Lung (tissue), 12 donors: ENCODE measurements around the gene MAP3K2. TPM values are rescaled to one million over a fixed set of nuclear protein-coding genes. Genes with fewer than 3 reads are reported as not detected.

Experiments used
- ATAC-seq: fragments of 200-7000 bp; cut with Tn5 transposase; one replicate; pipeline ENCODE4 v1.9.1; 2020; ENCODE audit warnings: moderate number of reproducible peaks; ENCODE audit not compliant: insufficient read depth, low FRiP score
- DNase-seq, 3 donors: peaks; one replicate each; pipeline ENCODE4 v3.0.0-alpha.2; 2013 to 2017
- H3K27ac ChIP-seq, 2 donors: one replicate each; pipeline ENCODE4 v1.5.1; 2013; ENCODE audit warnings: mild to moderate bottlenecking in 2 of 2, moderate library complexity in 2 of 2, control low read depth in 1 of 2, inconsistent platforms in 1 of 2, low read depth in 1 of 2, low read length in 1 of 2
- H3K27me3 ChIP-seq, 3 donors: one replicate each; pipeline ENCODE4 v1.5.1; 2013; ENCODE audit warnings: low read length in 2 of 3; ENCODE audit not compliant: control insufficient read depth in 3 of 3, insufficient read depth in 3 of 3
- H3K36me3 ChIP-seq, 4 donors: one replicate each; pipeline ENCODE4 v1.5.1; 2013; ENCODE audit warnings: low read length in 4 of 4, mild to moderate bottlenecking in 1 of 4, moderate library complexity in 1 of 4; ENCODE audit not compliant: control insufficient read depth in 4 of 4, insufficient read depth in 4 of 4
- H3K4me1 ChIP-seq, 5 donors: one replicate each; pipeline ENCODE4 v1.5.1; 2013; ENCODE audit warnings: low read length in 5 of 5, mild to moderate bottlenecking in 2 of 5, moderate library complexity in 1 of 5; ENCODE audit not compliant: control insufficient read depth in 5 of 5, insufficient read depth in 5 of 5
- H3K4me3 ChIP-seq: one replicate; pipeline ENCODE4 v1.5.1; 2013; ENCODE audit warnings: mild to moderate bottlenecking, control low read depth, moderate library complexity
- H3K9ac ChIP-seq, 2 donors: one replicate each; pipeline ENCODE4 v1.5.1; 2013; ENCODE audit warnings: low read length in 2 of 2, control low read depth in 1 of 2; ENCODE audit not compliant: insufficient read depth in 1 of 2
- H3K9me3 ChIP-seq, 4 donors: one replicate each; pipeline ENCODE4 v1.5.1; 2013; ENCODE audit warnings: low read length in 3 of 4, mild to moderate bottlenecking in 1 of 4, moderate library complexity in 1 of 4; ENCODE audit not compliant: control insufficient read depth in 4 of 4, insufficient read depth in 3 of 4
- WGBS, 2 donors: extraction: QIAGEN DNeasy Blood & Tissue Kit; methylation state at CpG; one replicate each; pipeline ENCODE4 v1.1.7; 2013; 5-methylcytosine and 5-hydroxymethylcytosine counted together
- polyA plus RNA-seq, 2 donors: library from polyadenylated mRNA; stranded (reverse); fragments of 200-250 nt; gene quantifications; one replicate each; pipeline ENCODE4 v1.2.1, GENCODE V29; 2013
- total RNA-seq, 2 donors: library from RNA; depleted of rRNA in 1 of 2; stranded (reverse); fragments of >200 nt in 1 of 2; gene quantifications; one replicate each; pipeline ENCODE4 v1.2.1, GENCODE V29; 2014 to 2021
- TF ChIP-seq, protein P1 (sequence below): IDR thresholded peaks from 2 replicates; pipeline ENCODE4 v1.5.1; 2012; ENCODE audit warnings: mild to moderate bottlenecking; ENCODE audit errors: control extremely low read depth, extremely low read depth
- donor health status: control.
- donor health status: control.
- donor health status: Bipolar disorder and iron deficiency.
- donor health status: healthy.
- donor health status: DM: yes; HTN: yes; CAD: no.

MAP3K2 gene
- total and polyA plus RNA-seq, 4 donors: 8.1 to 81.0 (median 30.8) TPM

DNA sequence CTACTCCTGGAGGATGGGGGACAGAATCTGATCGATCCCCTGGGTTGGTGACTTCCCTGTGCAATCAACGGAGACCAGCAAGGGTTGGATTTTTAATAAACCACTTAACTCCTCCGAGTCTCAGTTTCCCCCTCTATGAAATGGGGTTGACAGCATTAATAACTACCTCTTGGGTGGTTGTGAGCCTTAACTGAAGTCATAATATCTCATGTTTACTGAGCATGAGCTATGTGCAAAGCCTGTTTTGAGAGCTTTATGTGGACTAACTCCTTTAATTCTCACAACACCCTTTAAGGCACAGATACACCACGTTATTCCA lies 31.3 kb upstream of the MAP3K2 start:
- WGBS, 2 donors: 91 to 94% methylated on average over 4 of the region's 4 CpGs
- H3K27me3 ChIP-seq: peaks cover 0 to 21% (median 0%) of the 10 kb centered on the region in 3 donors
- ATAC-seq (no peak), DNase-seq (no peak)
- TF ChIP-seq, protein P1, sequence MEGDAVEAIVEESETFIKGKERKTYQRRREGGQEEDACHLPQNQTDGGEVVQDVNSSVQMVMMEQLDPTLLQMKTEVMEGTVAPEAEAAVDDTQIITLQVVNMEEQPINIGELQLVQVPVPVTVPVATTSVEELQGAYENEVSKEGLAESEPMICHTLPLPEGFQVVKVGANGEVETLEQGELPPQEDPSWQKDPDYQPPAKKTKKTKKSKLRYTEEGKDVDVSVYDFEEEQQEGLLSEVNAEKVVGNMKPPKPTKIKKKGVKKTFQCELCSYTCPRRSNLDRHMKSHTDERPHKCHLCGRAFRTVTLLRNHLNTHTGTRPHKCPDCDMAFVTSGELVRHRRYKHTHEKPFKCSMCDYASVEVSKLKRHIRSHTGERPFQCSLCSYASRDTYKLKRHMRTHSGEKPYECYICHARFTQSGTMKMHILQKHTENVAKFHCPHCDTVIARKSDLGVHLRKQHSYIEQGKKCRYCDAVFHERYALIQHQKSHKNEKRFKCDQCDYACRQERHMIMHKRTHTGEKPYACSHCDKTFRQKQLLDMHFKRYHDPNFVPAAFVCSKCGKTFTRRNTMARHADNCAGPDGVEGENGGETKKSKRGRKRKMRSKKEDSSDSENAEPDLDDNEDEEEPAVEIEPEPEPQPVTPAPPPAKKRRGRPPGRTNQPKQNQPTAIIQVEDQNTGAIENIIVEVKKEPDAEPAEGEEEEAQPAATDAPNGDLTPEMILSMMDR: no peak
- H3K27ac ChIP-seq: no peak overlapping the region
- no peak overlapping the region for H3K9ac ChIP-seq
- peaks cover 0 to 26% (median 7%) of the 10 kb centered on the region in 5 donors for H3K4me1 ChIP-seq
- H3K4me3 ChIP-seq: no peak overlapping the region
- H3K36me3 ChIP-seq: no peaks in the 10 kb centered on the region
- H3K9me3 ChIP-seq: peaks cover 0 to 2% (median 0%) of the 10 kb centered on the region in 4 donors

DNA sequence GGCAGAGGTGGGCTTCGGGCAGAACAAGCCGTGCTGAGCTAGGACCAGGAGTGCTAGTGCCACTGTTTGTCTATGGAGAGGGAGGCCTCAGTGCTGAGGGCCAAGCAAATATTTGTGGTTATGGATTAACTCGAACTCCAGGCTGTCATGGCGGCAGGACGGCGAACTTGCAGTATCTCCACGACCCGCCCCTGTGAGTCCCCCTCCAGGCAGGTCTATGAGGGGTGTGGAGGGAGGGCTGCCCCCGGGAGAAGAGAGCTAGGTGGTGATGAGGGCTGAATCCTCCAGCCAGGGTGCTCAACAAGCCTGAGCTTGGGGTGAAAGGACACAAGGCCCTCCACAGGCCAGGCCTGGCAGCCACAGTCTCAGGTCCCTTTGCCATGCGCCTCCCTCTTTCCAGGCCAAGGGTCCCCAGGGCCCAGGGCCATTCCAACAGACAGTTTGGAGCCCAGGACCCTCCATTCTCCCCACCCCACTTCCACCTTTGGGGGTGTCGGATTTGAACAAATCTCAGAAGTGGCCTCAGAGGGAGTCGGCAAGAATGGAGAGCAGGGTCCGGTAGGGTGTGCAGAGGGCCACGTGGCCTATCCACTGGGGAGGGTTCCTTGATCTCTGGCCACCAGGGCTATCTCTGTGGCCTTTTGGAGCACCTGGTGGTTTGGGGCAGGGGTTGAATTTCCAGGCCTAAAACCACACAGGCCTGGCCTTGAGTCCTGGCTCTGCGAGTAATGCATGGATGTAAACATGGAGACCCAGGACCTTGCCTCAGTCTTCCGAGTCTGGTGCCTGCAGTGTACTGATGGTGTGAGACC lies 30.7 kb upstream of the MAP3K2 start, which contains the start of gene PROC:
TSS of gene PROC (plus strand) at position 128 of the 812 bp plus-strand sequence. CDS start 1,516 bp downstream, outside the sequence.
- WGBS, 2 donors: 86 to 95% methylated on average over 16 of the region's 16 CpGs
- H3K9me3 ChIP-seq: peaks cover 0 to 2% (median 0%) of the 10 kb centered on the region in 4 donors
- no peak within 1 kb of the TSS for H3K9ac ChIP-seq
- H3K4me1 ChIP-seq: peaks cover 0 to 22% (median 7%) of the 10 kb centered on the region in 5 donors
- no peak within 1 kb of the TSS for H3K4me3 ChIP-seq
- no peak within 1 kb of the TSS for H3K27ac ChIP-seq
- DNase-seq (no peak), ATAC-seq (no peak)
- no peaks in the 10 kb centered on the region for H3K36me3 ChIP-seq
- TF ChIP-seq, protein P1: no peak
- peaks cover 0 to 16% (median 0%) of the 10 kb centered on the region in 3 donors for H3K27me3 ChIP-seq

DNA sequence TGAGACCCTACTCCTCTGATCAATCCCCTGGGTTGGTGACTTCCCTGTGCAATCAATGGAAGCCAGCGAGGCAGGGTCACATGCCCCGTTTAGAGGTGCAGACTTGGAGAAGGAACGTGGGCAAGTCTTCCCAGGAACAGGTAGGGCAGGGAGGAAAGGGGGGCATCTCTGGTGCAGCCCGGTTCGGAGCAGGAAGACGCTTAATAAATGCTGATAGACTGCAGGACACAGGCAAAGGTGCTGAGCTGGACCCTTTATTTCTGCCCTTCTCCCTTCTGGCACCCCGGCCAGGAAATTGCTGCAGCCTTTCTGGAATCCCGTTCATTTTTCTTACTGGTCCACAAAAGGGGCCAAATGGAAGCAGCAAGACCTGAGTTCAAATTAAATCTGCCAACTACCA lies 29.6 kb upstream of the MAP3K2 start:
- 89 to 90% methylated on average over 8 of the region's 8 CpGs for WGBS, 2 donors
- Histone ChIP-seq H3K27me3 (peaks cover 0 to 6% (median 0%) of the 10 kb centered on the region in 3 donors), H3K9me3 (no peaks in the 10 kb centered on the region), H3K4me3 (no peak overlapping the region), H3K9ac (no peak overlapping the region), H3K4me1 (peaks cover 0 to 19% (median 6%) of the 10 kb centered on the region in 5 donors), H3K36me3 (no peaks in the 10 kb centered on the region), H3K27ac (no peak overlapping the region)
- DNase-seq (no peak), ATAC-seq (no peak)
- TF ChIP-seq, protein P1: no peak
